Measurements from ENCODE around the gene LRIT3. TPM values are rescaled to one million over a fixed set of nuclear protein-coding genes. Genes with fewer than 3 reads are reported as not detected.

The LRIT3 gene
- polyA plus RNA-seq, 3 donors = 0.07 TPM; not detected in 2

GRCh38 chr4:109864134-109864533, 16.2 kb downstream of the LRIT3 start:
- Histone ChIP-seq H3K4me3 (replicated peaks in 1 of 3; ENCODE audit: low read depth in 2 of 3, low read length in 3 of 3) (no peak overlapping the region), H2AFZ (ENCODE audit: insufficient read depth, low read depth, low read length, poor library complexity, severe bottlenecking) (no peak overlapping the region), H3K27me3 (ENCODE audit: control insufficient read depth in 2 of 2, insufficient read depth in 2 of 2, low read length in 2 of 2) (no peaks in the 10 kb centered on the region), H3K9me3 (replicated peaks in 1 of 2; ENCODE audit: control insufficient read depth in 1 of 2, insufficient read depth in 1 of 2, low read length in 2 of 2) (peaks cover 7 to 18% of the 10 kb centered on the region in 2 donors), H3K36me3 (replicated peaks in 1 of 2; ENCODE audit: control insufficient read depth in 1 of 2, insufficient read depth in 2 of 2, low read length in 2 of 2) (no peaks in the 10 kb centered on the region), H3K4me1 (ENCODE audit: control insufficient read depth in 1 of 2, insufficient read depth in 2 of 2, low read length in 2 of 2) (no peaks in the 10 kb centered on the region), H3K79me2 (ENCODE audit: insufficient read depth, low read length) (no peaks in the 10 kb centered on the region), H3K9ac (ENCODE audit: insufficient read depth, low read length, poor library complexity, severe bottlenecking) (no peak overlapping the region), H3K27ac (ENCODE audit: low read depth in 1 of 2, low read length in 2 of 2) (no peak overlapping the region), H4K20me1 (ENCODE audit: insufficient read depth, low read length) (no peaks in the 10 kb centered on the region), H3K4me2 (replicated peaks; ENCODE audit: extremely low read depth, low read length, poor library complexity, severe bottlenecking) (no peak overlapping the region)
- Mint-ChIP-seq H3K4me3 (no peak overlapping the region), H3K27ac (no peak overlapping the region), H3K36me3 (no peaks in the 10 kb centered on the region), H3K27me3 (ENCODE audit: low read depth in 3 of 3) (no peaks in the 10 kb centered on the region), H3K4me1 (no peaks in the 10 kb centered on the region), H3K9me3 (peaks cover 4 to 12% (median 10%) of the 10 kb centered on the region in 7 donors)
- intact Hi-C loops (cut with micrococcal nuclease) = no loop called here
- TF ChIP-seq CTCF (IDR thresholded peaks at IDR 0.05) = no peak
- DNase-seq = no peak

GRCh38 chr4:109870061-109870460, 22.2 kb downstream of the LRIT3 start:
- intact Hi-C loops (cut with micrococcal nuclease) = no loop called here
- no peak overlapping the region for H3K4me2 ChIP-seq (replicated peaks; ENCODE audit: extremely low read depth, low read length, poor library complexity, severe bottlenecking)
- no peaks in the 10 kb centered on the region for H3K27me3 Mint-ChIP-seq (ENCODE audit: low read depth in 3 of 3)
- H3K4me1 Mint-ChIP-seq = no peaks in the 10 kb centered on the region
- H3K4me3 Mint-ChIP-seq = no peak overlapping the region
- no peaks in the 10 kb centered on the region for H3K36me3 Mint-ChIP-seq
- no peak overlapping the region for H3K9ac ChIP-seq (ENCODE audit: insufficient read depth, low read length, poor library complexity, severe bottlenecking)
- H4K20me1 ChIP-seq (ENCODE audit: insufficient read depth, low read length) = no peaks in the 10 kb centered on the region
- H3K27ac Mint-ChIP-seq = no peak overlapping the region
- no peak for DNase-seq
- H3K36me3 ChIP-seq (replicated peaks in 1 of 2; ENCODE audit: control insufficient read depth in 1 of 2, insufficient read depth in 2 of 2, low read length in 2 of 2) = no peaks in the 10 kb centered on the region
- TF ChIP-seq CTCF (IDR thresholded peaks at IDR 0.05) = no peak
- H3K27ac ChIP-seq (ENCODE audit: low read depth in 1 of 2, low read length in 2 of 2) = no peak overlapping the region
- no peaks in the 10 kb centered on the region for H3K79me2 ChIP-seq (ENCODE audit: insufficient read depth, low read length)
- no CpG with 5 or more reads among the region's 5 CpGs for WGBS (ENCODE audit: insufficient coverage)
- H3K9me3 Mint-ChIP-seq = peaks cover 0 to 3% (median under 1%) of the 10 kb centered on the region in 7 donors
- no peaks in the 10 kb centered on the region for H3K27me3 ChIP-seq (ENCODE audit: control insufficient read depth in 2 of 2, insufficient read depth in 2 of 2, low read length in 2 of 2)
- H3K9me3 ChIP-seq (replicated peaks in 1 of 2; ENCODE audit: control insufficient read depth in 1 of 2, insufficient read depth in 1 of 2, low read length in 2 of 2) = no peaks in the 10 kb centered on the region
- H3K4me3 ChIP-seq (replicated peaks in 1 of 3; ENCODE audit: low read depth in 2 of 3, low read length in 3 of 3) = no peak overlapping the region
- no peak overlapping the region for H2AFZ ChIP-seq (ENCODE audit: insufficient read depth, low read depth, low read length, poor library complexity, severe bottlenecking)
- no peaks in the 10 kb centered on the region for H3K4me1 ChIP-seq (ENCODE audit: control insufficient read depth in 1 of 2, insufficient read depth in 2 of 2, low read length in 2 of 2)
